ENCODE measurements around the gene RNF17.

RNF17 gene

GRCh38 chr13:24896061-24896460, 132.1 kb downstream of the RNF17 start:
- no peak for DNase-seq (ENCODE audit: low read depth)

GRCh38 chr13:24897293-24897692, 133.3 kb downstream of the RNF17 start:
- DNase-seq (ENCODE audit: low read depth), result no peak

GRCh38 chr13:24899601-24900000, 135.6 kb downstream of the RNF17 start:
- DNase-seq (ENCODE audit: low read depth), result no peak

GRCh38 chr13:24900507-24900906, 136.5 kb downstream of the RNF17 start:
- no peak for DNase-seq (ENCODE audit: low read depth)

- peak; percentile 5 for DNase-seq (ENCODE audit: low read depth)
Measured at GRCh38 chr13:24905242-24905641, 141.3 kb downstream of the RNF17 start.

- no peak for DNase-seq (ENCODE audit: low read depth)
Measured at GRCh38 chr13:24906268-24906667, 142.3 kb downstream of the RNF17 start.

GRCh38 chr13:24910502-24911132, 146.6 kb downstream of the RNF17 start:
- no peak for DNase-seq (ENCODE audit: low read depth)

GRCh38 chr13:24911133-24911908, 147.4 kb downstream of the RNF17 start:
- peak; percentile 9 for DNase-seq (ENCODE audit: low read depth)

GRCh38 chr13:24916464-24916863, 152.5 kb downstream of the RNF17 start:
- no peak for DNase-seq (ENCODE audit: low read depth)

GRCh38 chr13:24921003-24921402, 157.0 kb downstream of the RNF17 start:
- no peak for DNase-seq (ENCODE audit: low read depth)

- DNase-seq (ENCODE audit: low read depth), result no peak
Measured at GRCh38 chr13:24921881-24922280, 157.9 kb downstream of the RNF17 start.

- no peak for DNase-seq (ENCODE audit: low read depth)
Measured at GRCh38 chr13:24922387-24922744, 158.4 kb downstream of the RNF17 start.

- DNase-seq (ENCODE audit: low read depth), result peak; percentile 96
Measured at GRCh38 chr13:24922745-24923591, 159.0 kb downstream of the RNF17 start.

- no peak for DNase-seq (ENCODE audit: low read depth)
Measured at GRCh38 chr13:24925318-24926231, 161.6 kb downstream of the RNF17 start.

GRCh38 chr13:24927810-24928404, 163.9 kb downstream of the RNF17 start:
- DNase-seq (ENCODE audit: low read depth), result no peak

- no peak for DNase-seq (ENCODE audit: low read depth)
Measured at GRCh38 chr13:24929196-24929595, 165.2 kb downstream of the RNF17 start.

All from GM04504 (cell line).